Type B pancreatic cell (in vitro differentiated cells): ENCODE data around the gene SELPLG. TPM values are rescaled to one million over a fixed set of nuclear protein-coding genes. Genes with fewer than 3 reads are reported as not detected.

ENCODE experiments used
- DNase-seq: peaks from one replicate; pipeline ENCODE4 v3.0.0; 2021; ENCODE audit warnings: mixed read lengths; ENCODE audit not compliant: unreplicated experiment; ENCODE audit errors: extremely low spot score
- H3K27ac Mint-ChIP-seq: 2 replicates; pipeline ENCODE4 v1.8.0; 2021; ENCODE audit warnings: mild to moderate bottlenecking, mixed read lengths
- H3K27me3 Mint-ChIP-seq: 2 replicates; pipeline ENCODE4 v1.8.0; 2021; ENCODE audit warnings: mixed read lengths
- H3K36me3 Mint-ChIP-seq: 2 replicates; pipeline ENCODE4 v1.8.0; 2021; ENCODE audit warnings: mixed read lengths
- H3K4me1 Mint-ChIP-seq: one replicate; pipeline ENCODE4 v1.8.0; 2021; ENCODE audit warnings: mixed read lengths; ENCODE audit not compliant: unreplicated experiment
- H3K4me3 Mint-ChIP-seq: 2 replicates; pipeline ENCODE4 v1.8.0; 2021; ENCODE audit warnings: mild to moderate bottlenecking, mixed read lengths
- H3K9me3 Mint-ChIP-seq: 2 replicates; pipeline ENCODE4 v1.8.0; 2021; ENCODE audit warnings: mixed read lengths
- CTCF ChIP-seq: fragments of 200-600 bp; sonication (generic); conservative IDR thresholded peaks from 2 replicates; pipeline ENCODE4 v1.5.0; 2021; ENCODE audit warnings: antibody characterized with exemption, mild to moderate bottlenecking
- total RNA-seq: library from RNA; stranded (reverse); gene quantifications from 2 replicates; pipeline ENCODE4 v1.2.1, GENCODE V29; 2021; ENCODE audit warnings: low replicate concordance

Gene SELPLG
- total RNA-seq, 1 donor from 2014 or later, result 0.48 TPM

GRCh38 chr12:108653082-108653516 lies 19.4 kb upstream of the SELPLG start:
- Mint-ChIP-seq H3K36me3 (peaks cover 36% of the 10 kb centered on the region), H3K27ac (no peak overlapping the region), H3K4me3 (no peak overlapping the region), H3K9me3 (no peaks in the 10 kb centered on the region), H3K4me1 (no peaks in the 10 kb centered on the region), H3K27me3 (no peaks in the 10 kb centered on the region)
- DNase-seq, result no peak
- no peak for TF ChIP-seq CTCF

GRCh38 chr12:108650083-108650482 lies 16.4 kb upstream of the SELPLG start:
- H3K36me3 Mint-ChIP-seq, result peaks cover 36% of the 10 kb centered on the region
- no peak for DNase-seq
- H3K27me3 Mint-ChIP-seq, result no peaks in the 10 kb centered on the region
- H3K27ac Mint-ChIP-seq, result no peak overlapping the region
- TF ChIP-seq CTCF, result no peak
- H3K4me1 Mint-ChIP-seq, result peaks cover 4% of the 10 kb centered on the region
- no peak overlapping the region for H3K4me3 Mint-ChIP-seq
- H3K9me3 Mint-ChIP-seq, result no peaks in the 10 kb centered on the region

- no peak for DNase-seq
- peaks cover 40% of the 10 kb centered on the region for H3K36me3 Mint-ChIP-seq
- H3K4me3 Mint-ChIP-seq, result no peak overlapping the region
- peaks cover 4% of the 10 kb centered on the region for H3K4me1 Mint-ChIP-seq
- H3K27ac Mint-ChIP-seq, result no peak overlapping the region
- H3K9me3 Mint-ChIP-seq, result no peaks in the 10 kb centered on the region
- H3K27me3 Mint-ChIP-seq, result no peaks in the 10 kb centered on the region
- TF ChIP-seq CTCF, result no peak
These were observed 16.0 kb upstream of the SELPLG start for GRCh38 chr12:108649669-108650068.

GRCh38 chr12:108649126-108649525 lies 15.4 kb upstream of the SELPLG start:
- DNase-seq, result no peak
- Mint-ChIP-seq H3K27me3 (no peaks in the 10 kb centered on the region), H3K27ac (no peak overlapping the region), H3K9me3 (no peaks in the 10 kb centered on the region), H3K4me1 (peaks cover 4% of the 10 kb centered on the region), H3K36me3 (peaks cover 40% of the 10 kb centered on the region), H3K4me3 (no peak overlapping the region)
- TF ChIP-seq CTCF, result no peak

GRCh38 chr12:108648371-108648770 lies 14.7 kb upstream of the SELPLG start:
- Mint-ChIP-seq H3K4me1 (peaks cover 9% of the 10 kb centered on the region), H3K36me3 (peaks cover 37% of the 10 kb centered on the region)
- DNase-seq, result no peak

More at GRCh38 chr12:108648371-108648770, 14.7 kb upstream of the SELPLG start:
- H3K27me3 Mint-ChIP-seq, result no peaks in the 10 kb centered on the region
- no peak for TF ChIP-seq CTCF
- H3K27ac Mint-ChIP-seq, result no peak overlapping the region
- H3K9me3 Mint-ChIP-seq, result no peaks in the 10 kb centered on the region
- no peak overlapping the region for H3K4me3 Mint-ChIP-seq
